Upper lobe of left lung (tissue), 4 donors: ENCODE results near the gene LPAR3.

Source experiments
- POLR2A ChIP-seq, 4 donors: fragments of 450-650 bp; IDR thresholded peaks; one replicate each; pipeline ENCODE4 v1.5.1; 2016 to 2017; ENCODE audit warnings: antibody characterized with exemption in 4 of 4, mild to moderate bottlenecking in 2 of 4
- TF ChIP-seq, protein P1 (sequence below), 6 experiments: fragments of 450-650 bp in 4 of 6; fragments of 200-600 bp in 2 of 6; sonication (generic) in 2 of 6; IDR thresholded peaks; one replicate each; pipeline ENCODE4 v1.5.1; 2016 to 2019; ENCODE audit warnings: antibody characterized with exemption in 6 of 6

DNA sequence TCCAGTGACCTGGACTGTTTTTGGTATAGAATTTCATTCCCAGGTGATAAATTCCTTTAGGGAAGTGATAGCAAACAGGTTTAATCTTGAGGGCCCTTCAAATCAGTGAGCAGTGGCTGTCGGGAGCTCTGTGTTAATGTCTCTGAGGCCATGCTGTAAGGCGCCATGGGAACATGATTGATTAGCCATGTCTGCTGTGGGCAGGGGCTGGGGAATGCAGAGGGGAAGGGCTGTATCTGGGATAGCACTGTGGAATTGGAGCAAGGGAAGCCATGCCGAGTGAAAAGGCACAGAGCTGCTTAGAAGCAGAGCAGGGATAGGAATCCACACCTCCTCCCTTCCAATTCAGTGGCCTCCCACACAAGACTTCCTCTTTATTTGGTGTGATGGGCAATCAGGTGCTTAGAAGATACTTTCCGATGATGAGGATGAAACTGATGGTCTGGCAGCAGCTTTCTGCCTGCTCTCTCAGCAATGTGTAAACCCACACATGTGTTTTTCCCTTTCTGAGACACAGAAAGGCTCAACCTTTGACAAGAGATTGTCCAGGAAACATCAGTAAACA lies 119.0 kb downstream of the LPAR3 start:
- TF ChIP-seq, protein P1, sequence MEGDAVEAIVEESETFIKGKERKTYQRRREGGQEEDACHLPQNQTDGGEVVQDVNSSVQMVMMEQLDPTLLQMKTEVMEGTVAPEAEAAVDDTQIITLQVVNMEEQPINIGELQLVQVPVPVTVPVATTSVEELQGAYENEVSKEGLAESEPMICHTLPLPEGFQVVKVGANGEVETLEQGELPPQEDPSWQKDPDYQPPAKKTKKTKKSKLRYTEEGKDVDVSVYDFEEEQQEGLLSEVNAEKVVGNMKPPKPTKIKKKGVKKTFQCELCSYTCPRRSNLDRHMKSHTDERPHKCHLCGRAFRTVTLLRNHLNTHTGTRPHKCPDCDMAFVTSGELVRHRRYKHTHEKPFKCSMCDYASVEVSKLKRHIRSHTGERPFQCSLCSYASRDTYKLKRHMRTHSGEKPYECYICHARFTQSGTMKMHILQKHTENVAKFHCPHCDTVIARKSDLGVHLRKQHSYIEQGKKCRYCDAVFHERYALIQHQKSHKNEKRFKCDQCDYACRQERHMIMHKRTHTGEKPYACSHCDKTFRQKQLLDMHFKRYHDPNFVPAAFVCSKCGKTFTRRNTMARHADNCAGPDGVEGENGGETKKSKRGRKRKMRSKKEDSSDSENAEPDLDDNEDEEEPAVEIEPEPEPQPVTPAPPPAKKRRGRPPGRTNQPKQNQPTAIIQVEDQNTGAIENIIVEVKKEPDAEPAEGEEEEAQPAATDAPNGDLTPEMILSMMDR (IDR thresholded peaks at IDR 0.05), result no peak
- no peak for TF ChIP-seq POLR2A (IDR thresholded peaks at IDR 0.05)
